Measurements from ENCODE around the gene CDKL1. TPM values are rescaled to one million over a fixed set of nuclear protein-coding genes. Genes with fewer than 3 reads are reported as not detected.

CDKL1 gene
- polyA plus RNA-seq, 1 of the 3 experiments (the other 2 are of a cell fraction) = 2.5 TPM

GRCh38 chr14:50303744-50304471 is 92.8 kb downstream of the CDKL1 start:
- peaks cover 0 to 10% of the 10 kb centered on the region in 2 experiments for H3K36me3 ChIP-seq (replicated peaks in 1 of 2; ENCODE audit: control insufficient read depth in 1 of 2, insufficient read depth in 2 of 2, low read length in 1 of 2)
- ChIA-PET POLR2A (no interaction called here), CTCF (interaction anchor here (1.0 kb wide), 1 partner anchor 56 kb away, joined by 3 read pairs; no protein-coding TSS in a partner anchor)
- H3K9me2 ChIP-seq = peaks cover 3% of the 10 kb centered on the region; the same call in 1 of the 2 replicates
- WGBS (ENCODE audit: low lambda C conversion rate) = 95% methylated on average over 8 of the region's 8 CpGs
- no peak overlapping the region for H3K27ac ChIP-seq (ENCODE audit: low read depth in 2 of 2, low read length in 1 of 2)
- no peak for DNase-seq
- H3K4me1 ChIP-seq (ENCODE audit: control insufficient read depth in 1 of 2, insufficient read depth in 2 of 2, low read depth in 1 of 2, low read length in 1 of 2) = no peaks in the 10 kb centered on the region
- H3F3A ChIP-seq (replicated peaks; ENCODE audit: insufficient read depth) = no peaks in the 10 kb centered on the region
- 0 out of 2 replicates have a peak, but pooled peaks cover 5% of the 10 kb centered on the region for H3K79me2 ChIP-seq (ENCODE audit: insufficient read depth)
- H3K9me3 ChIP-seq = no peaks in the 10 kb centered on the region
- no peaks in the 10 kb centered on the region for H4K20me1 ChIP-seq (ENCODE audit: insufficient read depth)
- no peak overlapping the region for H3K4me3 ChIP-seq (ENCODE audit: low read depth in 2 of 2, low read length in 1 of 2)
- H3K9ac ChIP-seq = no peak overlapping the region
- H2AFZ ChIP-seq (ENCODE audit: low read depth) = no peak overlapping the region
- no peak for TF ChIP-seq SIN3A (IDR thresholded peaks at IDR 0.05; ENCODE audit: borderline replicate concordance, low read depth, low read length)
- TF ChIP-seq MEF2A (IDR thresholded peaks at IDR 0.05; ENCODE audit: borderline replicate concordance, low read depth) = no peak
- no peak for TF ChIP-seq TEAD4 (IDR thresholded peaks at IDR 0.05; ENCODE audit: borderline replicate concordance, insufficient read depth)
- TF ChIP-seq EZH2phosphoT487 (IDR thresholded peaks at IDR 0.05; ENCODE audit: borderline replicate concordance, low read depth) = no peak
- no peak for TF ChIP-seq MXI1 (IDR thresholded peaks at IDR 0.05; ENCODE audit: low read depth, low read length)
- TF ChIP-seq YY1 (IDR thresholded peaks at IDR 0.05; ENCODE audit: low read depth) = no peak
- TF ChIP-seq, protein P1, sequence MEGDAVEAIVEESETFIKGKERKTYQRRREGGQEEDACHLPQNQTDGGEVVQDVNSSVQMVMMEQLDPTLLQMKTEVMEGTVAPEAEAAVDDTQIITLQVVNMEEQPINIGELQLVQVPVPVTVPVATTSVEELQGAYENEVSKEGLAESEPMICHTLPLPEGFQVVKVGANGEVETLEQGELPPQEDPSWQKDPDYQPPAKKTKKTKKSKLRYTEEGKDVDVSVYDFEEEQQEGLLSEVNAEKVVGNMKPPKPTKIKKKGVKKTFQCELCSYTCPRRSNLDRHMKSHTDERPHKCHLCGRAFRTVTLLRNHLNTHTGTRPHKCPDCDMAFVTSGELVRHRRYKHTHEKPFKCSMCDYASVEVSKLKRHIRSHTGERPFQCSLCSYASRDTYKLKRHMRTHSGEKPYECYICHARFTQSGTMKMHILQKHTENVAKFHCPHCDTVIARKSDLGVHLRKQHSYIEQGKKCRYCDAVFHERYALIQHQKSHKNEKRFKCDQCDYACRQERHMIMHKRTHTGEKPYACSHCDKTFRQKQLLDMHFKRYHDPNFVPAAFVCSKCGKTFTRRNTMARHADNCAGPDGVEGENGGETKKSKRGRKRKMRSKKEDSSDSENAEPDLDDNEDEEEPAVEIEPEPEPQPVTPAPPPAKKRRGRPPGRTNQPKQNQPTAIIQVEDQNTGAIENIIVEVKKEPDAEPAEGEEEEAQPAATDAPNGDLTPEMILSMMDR (IDR thresholded peaks at IDR 0.05) = no peak
- no peak for TF ChIP-seq FOSL2 (IDR thresholded peaks at IDR 0.05; ENCODE audit: borderline replicate concordance, low read depth)
- TF ChIP-seq TAF1 (IDR thresholded peaks at IDR 0.05; ENCODE audit: borderline replicate concordance, low read depth, low read length) = no peak
- TF ChIP-seq NFIC (IDR thresholded peaks at IDR 0.05; ENCODE audit: borderline replicate concordance) = no peak
- TF ChIP-seq, protein P2, sequence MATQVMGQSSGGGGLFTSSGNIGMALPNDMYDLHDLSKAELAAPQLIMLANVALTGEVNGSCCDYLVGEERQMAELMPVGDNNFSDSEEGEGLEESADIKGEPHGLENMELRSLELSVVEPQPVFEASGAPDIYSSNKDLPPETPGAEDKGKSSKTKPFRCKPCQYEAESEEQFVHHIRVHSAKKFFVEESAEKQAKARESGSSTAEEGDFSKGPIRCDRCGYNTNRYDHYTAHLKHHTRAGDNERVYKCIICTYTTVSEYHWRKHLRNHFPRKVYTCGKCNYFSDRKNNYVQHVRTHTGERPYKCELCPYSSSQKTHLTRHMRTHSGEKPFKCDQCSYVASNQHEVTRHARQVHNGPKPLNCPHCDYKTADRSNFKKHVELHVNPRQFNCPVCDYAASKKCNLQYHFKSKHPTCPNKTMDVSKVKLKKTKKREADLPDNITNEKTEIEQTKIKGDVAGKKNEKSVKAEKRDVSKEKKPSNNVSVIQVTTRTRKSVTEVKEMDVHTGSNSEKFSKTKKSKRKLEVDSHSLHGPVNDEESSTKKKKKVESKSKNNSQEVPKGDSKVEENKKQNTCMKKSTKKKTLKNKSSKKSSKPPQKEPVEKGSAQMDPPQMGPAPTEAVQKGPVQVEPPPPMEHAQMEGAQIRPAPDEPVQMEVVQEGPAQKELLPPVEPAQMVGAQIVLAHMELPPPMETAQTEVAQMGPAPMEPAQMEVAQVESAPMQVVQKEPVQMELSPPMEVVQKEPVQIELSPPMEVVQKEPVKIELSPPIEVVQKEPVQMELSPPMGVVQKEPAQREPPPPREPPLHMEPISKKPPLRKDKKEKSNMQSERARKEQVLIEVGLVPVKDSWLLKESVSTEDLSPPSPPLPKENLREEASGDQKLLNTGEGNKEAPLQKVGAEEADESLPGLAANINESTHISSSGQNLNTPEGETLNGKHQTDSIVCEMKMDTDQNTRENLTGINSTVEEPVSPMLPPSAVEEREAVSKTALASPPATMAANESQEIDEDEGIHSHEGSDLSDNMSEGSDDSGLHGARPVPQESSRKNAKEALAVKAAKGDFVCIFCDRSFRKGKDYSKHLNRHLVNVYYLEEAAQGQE (IDR thresholded peaks at IDR 0.05; ENCODE audit: low read depth, low read length) = no peak
- H3K4me2 ChIP-seq = no peak overlapping the region
- no peaks in the 10 kb centered on the region for H3K27me3 ChIP-seq (ENCODE audit: insufficient read depth)
